Panc1 (cell line): ENCODE measurements around the gene NEDD8. TPM values are rescaled to one million over a fixed set of nuclear protein-coding genes. Genes with fewer than 3 reads are reported as not detected.

Experiments used
- ATAC-seq: fragments of 200-7000 bp; cut with Tn5 transposase; 2 replicates; pipeline ENCODE4 v1.9.1; 2020; ENCODE audit warnings: mild to moderate bottlenecking, moderate library complexity
- BruUV-seq: library from RNA; stranded (reverse); fragments of 400-500 nt; replicated peaks from 2 replicates; lab custom pipeline; 2021; lab: Mats Ljungman, UMichigan
- CTCF ChIA-PET: fragments of 300-600 bp; sonication (Branson Sonifier 250); formaldehyde crosslinking; loops from one replicate; lab custom pipeline; 2022; ENCODE audit warnings: antibody characterized with exemption; lab: Charles Lee
- POLR2A ChIA-PET: fragments of 300-600 bp; sonication (Branson Sonifier 250); formaldehyde crosslinking; loops from one replicate; lab custom pipeline; 2022; ENCODE audit warnings: antibody characterized with exemption; lab: Charles Lee
- DNase-seq: peaks from one replicate; pipeline ENCODE4 v3.0.0-alpha.2; 2010; ENCODE audit warnings: low read depth, low spot score
- H3K27ac ChIP-seq: 2 replicates; pipeline ENCODE4 v1.5.1; 2011; ENCODE audit warnings: mild to moderate bottlenecking, low read length, inconsistent platforms
- H3K27me3 ChIP-seq: fragments of 200-500 bp; sonication (Bioruptor generic); 2 replicates; pipeline ENCODE4 v1.6.0; 2014; ENCODE audit warnings: low read length, inconsistent platforms; ENCODE audit not compliant: control insufficient read depth, insufficient read depth
- H3K36me3 ChIP-seq: fragments of 200-500 bp; sonication (Bioruptor generic); 2 replicates; pipeline ENCODE4 v1.5.1; 2014; ENCODE audit warnings: inconsistent platforms, mild to moderate bottlenecking, low read length, moderate library complexity; ENCODE audit not compliant: control insufficient read depth, insufficient read depth
- H3K4me1 ChIP-seq: 2 replicates; pipeline ENCODE4 v1.5.1; 2011; ENCODE audit warnings: inconsistent platforms, mild to moderate bottlenecking, low read length, moderate library complexity; ENCODE audit not compliant: control insufficient read depth, insufficient read depth
- H3K4me3 ChIP-seq, 2 experiments: 2 replicates each; pipeline ENCODE4 v1.5.1; 2011 to 2012; ENCODE audit warnings: low read depth in 2 of 2, low read length in 2 of 2, mild to moderate bottlenecking in 2 of 2, inconsistent platforms in 1 of 2, moderate library complexity in 1 of 2
- H3K9me3 ChIP-seq: fragments of 200-500 bp; sonication (Bioruptor generic); 2 replicates; pipeline ENCODE4 v1.5.1; 2014; ENCODE audit warnings: low read depth, mild to moderate bottlenecking, inconsistent platforms, low read length, moderate library complexity; ENCODE audit not compliant: control insufficient read depth, insufficient read depth
- CTCF ChIP-seq: fragments of 450-650 bp; IDR thresholded peaks from 2 replicates; pipeline ENCODE4 v1.5.1; 2017; ENCODE audit warnings: mild to moderate bottlenecking
- POLR2AphosphoS5 ChIP-seq: IDR thresholded peaks from 2 replicates; pipeline ENCODE4 v1.6.1; 2012; ENCODE audit warnings: mild to moderate bottlenecking, low read depth, low read length, moderate library complexity
- REST ChIP-seq, 2 experiments: IDR thresholded peaks; 2 replicates each; pipeline ENCODE4 v1.6.1; 2011 to 2012; ENCODE audit warnings: low read depth in 2 of 2, control low read depth in 1 of 2, low read length in 1 of 2, mild to moderate bottlenecking in 1 of 2, moderate library complexity in 1 of 2; ENCODE audit not compliant: insufficient read depth in 1 of 2
- SIN3A ChIP-seq: IDR thresholded peaks from 2 replicates; pipeline ENCODE4 v1.6.1; 2012; ENCODE audit warnings: low read depth, mild to moderate bottlenecking, low read length, moderate library complexity, borderline replicate concordance; ENCODE audit not compliant: insufficient read depth
- TCF7L2 ChIP-seq: IDR thresholded peaks from 2 replicates; pipeline ENCODE4 v1.6.1; 2011; ENCODE audit warnings: mild to moderate bottlenecking, low read depth, low read length, inconsistent platforms
- in situ Hi-C: cut with HindIII; loops from 2 replicates; pipeline ENCODE4 v1.10.0; 2016; ENCODE audit warnings: low sequenced_read_pairs, low pct_unique_long_range_greater_than_20kb
- intact Hi-C: fragments of 100-400 bp; cut with micrococcal nuclease; formaldehyde crosslinking; loops from one replicate; pipeline ENCODE4 v1.10.0; 2022; ENCODE audit not compliant: unreplicated experiment
- total RNA-seq: library from RNA; stranded (reverse); gene quantifications from one replicate; pipeline ENCODE4 v1.2.1, GENCODE V29; 2021; ENCODE audit not compliant: unreplicated experiment

Gene NEDD8
- total RNA-seq, 1 experiment from 2014 or later = 155 TPM

- Histone ChIP-seq H3K4me3 (no peak overlapping the region), H3K36me3 (no peaks in the 10 kb centered on the region), H3K27ac (no peak overlapping the region), H3K4me1 (no peaks in the 10 kb centered on the region), H3K9me3 (no peaks in the 10 kb centered on the region), H3K27me3 (no peaks in the 10 kb centered on the region)
- ChIA-PET POLR2A (interaction anchor here (0.6 kb wide), 1 partner anchor 33 kb away, joined by 6 read pairs; no protein-coding TSS in a partner anchor), CTCF (no interaction called here)
- in situ Hi-C loops (no loop called here), intact Hi-C loops (no loop called here)
- DNase-seq (no peak), ATAC-seq (no peak)
- no TSS peak for BruUV-seq
- TF ChIP-seq TCF7L2 = no peak
- TF ChIP-seq CTCF = no peak
- TF ChIP-seq POLR2AphosphoS5 = no peak
- no peak for TF ChIP-seq SIN3A
- no peak for TF ChIP-seq REST (IDR thresholded peaks at IDR 0.05; ENCODE audit: insufficient read depth in 1 of 2, low read depth in 2 of 2, low read length in 1 of 2)
Observed at GRCh38 chr14:24277071-24277470, 44.9 kb upstream of the NEDD8 start.

- in situ Hi-C loops (no loop called here), intact Hi-C loops (no loop called here)
- ATAC-seq (no peak), DNase-seq (no peak)
- ChIA-PET CTCF (no interaction called here), POLR2A (no interaction called here)
- no TSS peak for BruUV-seq
- H3K27ac ChIP-seq = no peak overlapping the region
- H3K9me3 ChIP-seq = no peaks in the 10 kb centered on the region
- no peaks in the 10 kb centered on the region for H3K27me3 ChIP-seq
- H3K4me3 ChIP-seq = no peak overlapping the region
- H3K4me1 ChIP-seq = peaks cover 3% of the 10 kb centered on the region; the same call in 1 of the 2 replicates
- TF ChIP-seq CTCF = no peak
- no peak for TF ChIP-seq TCF7L2
- TF ChIP-seq SIN3A = no peak
- TF ChIP-seq REST (IDR thresholded peaks at IDR 0.05; ENCODE audit: insufficient read depth in 1 of 2, low read depth in 2 of 2, low read length in 1 of 2) = no peak
- TF ChIP-seq POLR2AphosphoS5 = no peak
- H3K36me3 ChIP-seq = no peaks in the 10 kb centered on the region
Observed at GRCh38 chr14:24274101-24274543, 42.0 kb upstream of the NEDD8 start.
